ENCODE results near the gene IGLL1.
"Not testable (repeated sequence)": the region's sequence is repeated elsewhere in the genome, so short reads cannot be mapped to it uniquely, and the experiment has no call there.

Gene IGLL1

DNA sequence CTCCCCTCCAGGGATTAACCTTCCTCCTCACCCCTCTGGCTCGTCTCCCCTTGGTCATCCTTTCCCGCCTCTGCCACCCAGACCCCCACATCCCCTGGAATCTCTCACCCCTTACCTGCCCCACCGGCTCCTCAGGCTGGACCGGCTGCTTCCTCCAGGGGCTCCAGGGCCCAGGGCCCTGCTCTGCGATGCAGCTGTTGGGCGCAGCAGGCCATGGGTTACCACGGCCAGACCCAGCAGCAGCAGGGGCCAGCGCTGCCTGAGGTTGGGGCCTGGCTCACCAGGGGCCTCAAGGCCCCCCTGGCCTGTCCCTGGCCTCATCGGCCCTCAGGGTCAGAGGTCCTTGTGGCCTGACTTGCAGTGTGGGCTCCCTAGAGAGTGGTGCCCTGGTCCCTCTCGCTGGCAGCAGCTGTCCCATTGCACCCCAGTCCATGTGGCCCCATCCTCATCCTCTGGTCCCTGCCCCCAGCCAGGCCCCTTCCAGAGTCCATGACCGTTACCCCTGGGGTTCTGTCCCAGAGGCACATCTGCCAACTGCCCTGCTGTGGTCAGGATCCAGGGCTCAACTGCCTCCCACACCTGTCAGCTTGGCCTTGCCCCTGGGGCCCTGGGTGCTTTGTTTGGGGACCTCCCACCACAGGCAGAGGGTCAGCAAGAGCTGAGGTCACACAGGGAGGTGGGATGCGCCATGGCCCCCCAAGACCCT lies at the start of gene IGLL1:
TSS of gene IGLL1 (minus strand) at position 421 of the 706 bp plus-strand sequence. CDS start at position 321, 100 bp downstream.
- in situ Hi-C loops (cut with MboI; ENCODE audit: low sequenced_read_pairs): no loop called here

- in situ Hi-C loops (cut with MboI; ENCODE audit: low sequenced_read_pairs): not testable (repeated sequence)
Observed at GRCh38 chr22:23628056-23628743, 48.1 kb upstream of the IGLL1 start.

GRCh38 chr22:23627401-23628055 lies 47.4 kb upstream of the IGLL1 start:
- in situ Hi-C loops (cut with MboI; ENCODE audit: low sequenced_read_pairs): not testable (repeated sequence)

GRCh38 chr22:23626286-23626975 lies 46.3 kb upstream of the IGLL1 start:
- in situ Hi-C loops (cut with MboI; ENCODE audit: low sequenced_read_pairs): no loop called here

- in situ Hi-C loops (cut with MboI; ENCODE audit: low sequenced_read_pairs): no loop called here
Observed at GRCh38 chr22:23622634-23623033, 42.5 kb upstream of the IGLL1 start.

DNA sequence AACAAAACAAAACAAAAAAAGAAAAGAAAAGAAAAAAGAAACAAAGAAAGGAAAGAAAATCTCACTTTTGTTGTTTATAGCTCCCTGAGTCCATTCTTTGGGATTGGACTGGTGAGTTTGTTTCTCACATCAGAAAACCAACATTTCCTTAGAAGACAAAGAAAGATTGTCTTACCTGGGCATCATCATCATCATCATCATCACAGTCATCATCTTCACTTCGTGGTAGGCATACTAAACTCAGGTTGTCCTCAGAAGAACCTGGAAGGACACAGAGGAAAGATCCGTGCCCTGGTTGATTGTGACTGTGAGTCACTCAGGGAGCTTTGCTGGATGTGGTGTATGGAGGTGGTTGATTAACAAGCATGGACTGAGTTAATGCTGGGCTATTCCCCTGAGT lies 41.8 kb upstream of the IGLL1 start:
- in situ Hi-C loops (cut with MboI; ENCODE audit: low sequenced_read_pairs): not testable (repeated sequence)

DNA sequence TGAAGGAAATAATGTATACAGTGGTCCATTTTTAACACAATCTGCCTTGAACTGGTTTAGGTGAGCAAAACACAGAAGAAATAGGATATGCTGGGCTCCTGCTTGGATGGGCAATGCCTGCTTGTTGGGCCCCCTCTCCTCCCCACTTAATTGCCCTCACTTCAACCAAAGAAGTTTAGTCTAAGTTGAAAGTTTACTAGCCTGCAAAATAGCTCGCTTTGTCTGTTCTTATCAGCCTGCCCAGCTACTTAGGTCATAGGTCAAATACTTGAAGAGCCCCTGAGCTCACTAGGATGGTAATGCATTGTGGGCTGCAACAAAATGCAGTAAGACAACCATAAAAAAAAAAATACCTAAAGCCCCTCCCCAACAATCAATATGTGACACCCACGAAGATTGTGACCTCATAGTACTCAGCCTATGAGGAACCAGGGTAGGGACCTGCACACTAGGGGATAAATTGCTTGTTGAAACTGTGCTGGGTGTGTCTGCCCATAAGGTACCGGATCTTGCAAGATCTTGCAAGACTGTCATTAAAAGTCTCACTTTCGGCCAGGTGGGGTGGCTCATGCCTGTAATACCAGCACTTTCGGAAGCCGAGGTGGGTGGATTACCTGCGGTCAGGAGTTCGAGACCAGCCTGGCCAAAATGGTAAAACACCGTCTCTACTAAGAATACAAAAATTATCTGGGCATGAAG lies 41.1 kb upstream of the IGLL1 start:
- in situ Hi-C loops (cut with MboI; ENCODE audit: low sequenced_read_pairs): no loop called here

- in situ Hi-C loops (cut with MboI; ENCODE audit: low sequenced_read_pairs): no loop called here
Observed at GRCh38 chr22:23613193-23613972, 33.3 kb upstream of the IGLL1 start.

DNA sequence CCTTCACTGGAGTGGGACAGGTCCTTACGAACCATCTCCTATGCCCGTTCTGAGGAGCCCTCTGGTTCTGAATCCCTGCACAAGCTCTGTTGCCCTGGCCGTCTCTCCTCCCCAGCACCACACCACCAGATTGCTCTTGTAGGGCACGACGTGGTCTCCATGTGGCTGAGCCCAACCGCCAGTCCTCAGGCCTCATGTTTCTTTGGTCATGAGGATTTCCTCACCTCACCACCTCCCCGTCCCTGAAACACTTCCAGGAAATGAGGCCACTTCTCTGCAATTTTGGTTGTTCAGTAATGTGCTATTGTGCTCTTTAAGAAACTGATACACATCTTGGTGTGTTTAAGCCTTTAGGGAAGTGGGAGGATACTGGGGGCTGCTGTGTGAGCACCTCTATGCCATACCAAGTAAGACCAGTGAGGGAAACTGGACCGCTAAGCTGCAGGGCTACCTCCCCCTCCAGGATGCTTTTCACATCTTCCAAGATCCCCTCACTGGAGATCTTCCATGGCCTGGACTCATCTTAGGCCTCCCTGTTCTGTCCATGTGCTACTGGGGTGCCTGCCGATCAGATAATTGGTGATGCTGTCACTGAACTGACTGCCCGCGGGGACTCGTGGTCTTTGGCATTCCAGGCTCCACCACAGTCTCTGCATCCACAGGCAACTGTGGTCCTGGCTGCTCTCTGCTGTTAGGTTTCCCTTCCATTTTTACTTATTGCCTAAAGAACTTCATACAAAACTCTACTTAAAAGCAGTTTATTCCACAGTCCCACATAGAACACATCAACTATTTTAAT lies 30.1 kb upstream of the IGLL1 start:
- in situ Hi-C loops (cut with MboI; ENCODE audit: low sequenced_read_pairs): no loop called here

- in situ Hi-C loops (cut with MboI; ENCODE audit: low sequenced_read_pairs): no loop called here
Observed at GRCh38 chr22:23608583-23608982, 28.5 kb upstream of the IGLL1 start.

DNA sequence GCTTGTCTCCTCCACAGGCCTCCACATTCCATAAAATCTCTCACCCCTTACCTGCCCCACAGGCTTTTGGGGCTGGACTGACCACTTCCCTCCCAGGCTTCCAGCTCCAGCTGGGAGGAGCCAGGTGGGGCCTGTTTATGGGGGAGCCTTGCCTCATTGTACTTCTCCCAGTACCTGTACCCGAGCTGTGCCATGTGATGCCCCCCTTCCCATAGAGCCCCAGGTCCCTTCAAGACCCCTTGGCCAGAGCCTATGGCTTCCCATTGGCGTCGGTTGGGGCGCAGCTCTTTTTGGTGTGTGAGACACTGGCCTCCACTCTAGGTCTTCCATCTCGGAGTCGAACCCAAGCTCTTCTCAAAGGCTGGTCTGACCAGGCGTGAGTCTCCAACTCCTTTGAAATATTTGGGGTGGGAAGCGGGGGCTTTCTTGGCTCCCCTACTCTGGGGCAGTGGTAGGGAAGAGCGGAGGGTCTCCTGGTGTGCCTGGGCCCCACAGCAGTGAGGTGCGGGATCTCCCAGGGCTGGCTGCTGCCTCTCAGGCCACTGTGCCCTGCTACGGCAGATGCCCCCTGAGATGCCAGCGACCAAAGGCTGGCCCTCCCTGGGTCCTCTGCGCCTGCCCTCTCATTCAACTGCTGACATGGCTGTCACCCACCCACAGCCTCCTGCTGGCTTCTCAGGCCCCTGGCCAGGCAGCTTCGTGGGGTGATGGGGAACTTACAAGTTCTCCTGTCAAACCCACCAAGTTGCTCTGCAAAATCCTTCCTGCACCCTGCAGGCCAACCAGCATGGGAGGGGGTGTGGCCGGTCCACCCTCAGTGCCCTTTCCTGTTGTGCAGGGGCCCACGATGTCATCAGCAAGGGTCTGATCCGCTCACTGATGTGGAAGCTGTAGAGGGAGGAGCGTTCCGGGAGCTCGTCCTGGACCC lies 26.4 kb upstream of the IGLL1 start:
- in situ Hi-C loops (cut with MboI; ENCODE audit: low sequenced_read_pairs): no loop called here

- in situ Hi-C loops (cut with MboI; ENCODE audit: low sequenced_read_pairs): no loop called here
Observed at GRCh38 chr22:23604939-23605712, 25.0 kb upstream of the IGLL1 start.

DNA sequence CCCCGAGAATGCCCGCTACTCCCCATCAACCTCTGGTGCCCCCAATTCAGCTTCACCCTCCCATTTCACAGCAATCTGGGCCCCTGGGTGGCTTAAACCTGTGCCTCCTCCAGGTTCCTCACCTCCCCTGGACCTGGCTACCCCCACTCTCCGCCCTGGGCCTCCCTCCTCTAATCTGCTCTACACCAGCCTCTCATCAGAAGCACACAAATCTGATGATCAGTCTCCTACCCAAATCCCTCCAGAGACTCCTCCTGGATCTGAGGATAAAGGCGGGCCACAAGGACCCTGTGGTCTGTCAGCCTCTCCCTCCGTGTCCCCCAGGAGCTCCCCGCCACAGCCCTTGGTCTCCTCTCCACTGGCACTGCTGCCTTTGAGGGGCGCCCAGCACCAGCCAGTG lies 23.2 kb upstream of the IGLL1 start:
- in situ Hi-C loops (cut with MboI; ENCODE audit: low sequenced_read_pairs): no loop called here

- in situ Hi-C loops (cut with MboI; ENCODE audit: low sequenced_read_pairs): no loop called here
Observed at GRCh38 chr22:23598805-23599518, 18.9 kb upstream of the IGLL1 start.

DNA sequence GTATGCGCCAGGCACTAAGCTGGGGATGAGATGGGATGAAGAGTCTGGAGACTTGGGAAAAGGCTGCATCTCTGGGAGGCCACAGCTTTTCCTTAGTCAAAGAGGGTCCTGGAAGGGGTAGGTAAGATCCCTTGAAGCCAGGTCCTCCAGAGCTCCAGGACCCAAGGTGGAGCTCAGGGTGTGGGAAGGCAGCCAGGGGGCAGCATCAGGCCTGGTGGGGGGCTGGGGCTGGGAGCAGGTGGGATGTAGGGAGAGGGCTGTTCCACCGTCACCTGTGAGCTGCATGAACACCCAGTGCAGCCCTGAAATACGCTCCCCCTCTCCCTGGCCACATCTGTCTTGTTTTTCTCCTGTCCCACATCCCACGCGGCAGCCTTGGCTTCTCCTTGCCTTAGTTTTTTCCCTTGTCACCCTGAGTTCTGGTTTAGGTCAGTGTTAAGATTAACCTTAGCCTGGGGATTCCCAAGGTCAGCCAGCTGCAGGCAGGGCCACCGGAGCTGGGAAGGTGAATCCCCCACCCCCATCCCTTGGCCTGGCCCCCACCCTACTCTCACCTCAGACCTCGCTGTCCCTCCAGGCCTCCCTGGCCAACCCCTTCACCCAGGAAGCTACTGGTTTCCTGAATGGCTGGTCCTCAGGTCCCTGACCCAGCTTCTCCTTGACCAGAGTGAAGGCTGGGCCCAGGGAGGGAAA lies 17.6 kb upstream of the IGLL1 start:
- in situ Hi-C loops (cut with MboI; ENCODE audit: low sequenced_read_pairs): not testable (repeated sequence)

- in situ Hi-C loops (cut with MboI; ENCODE audit: low sequenced_read_pairs): not testable (repeated sequence)
Observed at GRCh38 chr22:23595904-23596303, 15.8 kb upstream of the IGLL1 start.

Measured in hTERT RPE-1 (cell line).